ENCODE data around the gene NPIPA1. TPM values are rescaled to one million over a fixed set of nuclear protein-coding genes. Genes with fewer than 3 reads are reported as not detected.
A peak's percentile ranks its signal among the peaks of the same experiment; 100 is the strongest.
"Not testable (repeated sequence)": the region's sequence is repeated elsewhere in the genome, so short reads cannot be mapped to it uniquely, and the experiment has no call there.

NPIPA1 gene
- 88.0 TPM for polyA plus RNA-seq (2013, experiment 1 of 2; ENCODE audit: insufficient read length)
- polyA plus RNA-seq (2013, experiment 2 of 2; ENCODE audit: insufficient read length): 92.2 TPM

DNA sequence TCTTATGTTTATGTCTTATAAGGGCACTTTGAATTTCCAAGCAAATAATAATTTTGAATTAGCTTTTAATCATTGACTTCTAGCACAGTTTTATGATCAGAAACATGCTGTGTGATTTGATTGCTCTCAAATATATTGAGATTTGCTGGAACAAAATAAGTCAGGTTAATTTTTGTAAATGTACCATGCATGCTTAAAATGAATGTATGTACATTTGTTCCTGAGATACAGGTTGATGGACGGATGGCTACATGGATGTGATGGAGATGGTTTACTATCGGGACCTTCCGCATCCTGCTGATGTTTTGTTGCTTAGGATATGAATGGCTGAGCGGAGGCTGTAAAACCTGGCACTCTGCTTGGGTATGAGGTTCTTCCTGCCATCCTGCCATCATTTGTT is at the start of gene NPIPA1:
TSS of gene NPIPA1 (plus strand) at position 301 of the 400 bp plus-strand sequence. CDS start at position 301, 0 bp downstream.
- DNase-seq: not testable (repeated sequence)

DNA sequence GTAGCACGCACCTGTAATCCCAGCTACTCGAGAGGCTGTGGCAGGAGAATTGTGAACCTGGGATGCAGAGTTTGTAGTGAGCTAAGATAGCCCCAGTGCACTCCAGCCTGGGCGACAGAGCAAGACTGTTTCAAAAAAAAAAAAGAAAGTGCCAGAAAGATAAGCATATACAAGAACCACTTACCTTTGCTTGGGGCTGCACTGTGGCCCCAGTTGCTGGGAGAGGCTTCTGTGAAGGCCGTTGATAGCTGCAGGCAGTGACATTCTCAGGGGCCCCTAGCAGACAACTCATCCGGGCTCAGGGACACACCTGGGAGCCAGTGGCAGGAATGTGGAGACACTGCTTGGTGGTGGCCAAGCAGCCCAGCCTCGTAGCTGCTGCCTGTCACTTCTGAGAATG is 45.1 kb upstream of the NPIPA1 start:
- not testable (repeated sequence) for DNase-seq

DNA sequence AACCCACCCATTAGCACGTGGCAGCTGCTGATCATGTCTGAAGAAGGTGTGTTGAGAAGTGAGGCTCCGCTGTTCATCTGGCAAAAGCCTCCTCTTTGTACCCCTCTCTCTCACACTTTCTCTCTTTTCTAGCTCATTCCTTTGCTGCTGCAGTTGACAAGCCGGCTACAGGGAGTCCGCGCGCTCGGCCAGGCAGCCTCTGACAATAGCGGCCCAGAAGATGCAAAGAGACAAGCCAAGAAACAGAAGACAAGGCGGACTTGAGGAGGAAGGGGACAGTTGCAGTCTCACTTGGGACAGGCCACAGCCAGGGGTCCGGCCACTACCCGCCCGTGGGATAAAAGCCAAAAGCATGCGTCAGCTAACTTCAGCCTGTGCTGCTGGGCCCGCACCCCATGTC is 41.9 kb upstream of the NPIPA1 start:
- DNase-seq: not testable (repeated sequence)

DNA sequence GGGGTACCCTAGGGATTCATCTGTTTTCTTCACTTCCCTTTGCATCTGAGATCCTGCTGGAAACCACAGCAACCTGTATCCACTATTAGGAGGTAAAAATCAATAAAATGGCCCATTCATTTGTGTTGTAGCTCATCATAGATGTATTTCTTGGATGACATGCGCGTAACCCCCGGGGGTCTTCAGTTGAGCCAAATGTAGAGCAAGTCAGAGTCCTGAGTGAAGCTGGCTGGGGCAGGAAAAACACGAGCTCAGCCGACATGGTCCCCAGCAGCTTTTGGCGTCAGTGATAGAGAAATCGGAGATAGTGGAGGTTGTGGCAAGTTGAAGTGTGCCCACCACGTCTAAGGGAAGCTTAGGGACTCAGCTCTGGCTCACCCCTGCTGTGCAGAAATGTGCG is 41.2 kb upstream of the NPIPA1 start:
- not testable (repeated sequence) for DNase-seq

DNA sequence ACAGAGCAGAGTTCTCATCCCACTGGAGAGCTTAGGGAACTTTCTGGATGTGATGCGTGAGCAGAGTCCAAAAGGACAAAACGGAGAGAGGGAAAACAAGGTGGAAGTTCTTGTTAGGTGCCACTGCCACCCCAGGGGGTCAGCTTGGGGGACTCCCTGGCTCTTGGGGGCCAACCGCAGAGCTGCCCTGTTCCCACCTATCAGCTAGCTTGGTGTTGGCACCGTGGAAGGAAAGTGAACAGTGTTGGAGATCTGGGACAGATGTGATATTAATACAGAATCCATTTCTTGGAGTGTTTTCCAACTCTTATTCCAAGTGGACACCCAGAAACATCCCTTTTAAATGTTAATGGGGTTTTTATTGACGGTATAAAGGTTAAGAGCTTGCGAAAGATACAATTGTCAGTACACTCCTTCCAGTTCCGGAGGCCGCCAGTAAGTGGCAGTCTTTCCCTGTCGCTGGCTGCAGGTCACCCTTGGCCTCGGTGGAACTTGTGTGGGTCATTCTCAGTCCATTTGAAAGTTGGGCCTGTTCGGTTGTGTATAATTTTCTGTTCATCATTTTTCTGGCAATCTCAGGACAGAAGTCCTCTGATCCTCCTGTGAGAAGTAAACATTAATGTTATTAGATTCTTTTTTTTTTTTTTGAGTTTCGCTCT is 40.1 kb upstream of the NPIPA1 start:
- not testable (repeated sequence) for DNase-seq

DNA sequence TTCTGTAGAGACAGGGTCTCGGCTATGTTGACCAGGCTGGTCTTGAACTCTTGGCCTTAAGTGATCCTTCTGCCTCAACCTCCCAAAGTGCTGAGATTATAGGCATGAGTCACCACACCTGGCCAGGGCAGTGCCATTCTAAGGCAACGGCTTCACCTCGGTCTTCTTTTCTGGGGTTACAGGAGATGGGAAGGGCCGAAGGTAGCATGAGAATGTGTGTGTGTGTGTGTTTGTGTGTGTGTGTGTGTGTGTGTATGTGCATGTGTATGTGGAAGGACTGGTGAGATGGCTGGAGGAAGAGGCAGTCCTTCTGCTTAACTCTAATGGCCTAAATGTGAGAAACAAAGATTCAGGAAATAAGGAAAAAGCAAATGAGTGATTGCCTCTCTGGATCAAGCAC is 39.1 kb upstream of the NPIPA1 start:
- DNase-seq: peak; percentile 0

DNA sequence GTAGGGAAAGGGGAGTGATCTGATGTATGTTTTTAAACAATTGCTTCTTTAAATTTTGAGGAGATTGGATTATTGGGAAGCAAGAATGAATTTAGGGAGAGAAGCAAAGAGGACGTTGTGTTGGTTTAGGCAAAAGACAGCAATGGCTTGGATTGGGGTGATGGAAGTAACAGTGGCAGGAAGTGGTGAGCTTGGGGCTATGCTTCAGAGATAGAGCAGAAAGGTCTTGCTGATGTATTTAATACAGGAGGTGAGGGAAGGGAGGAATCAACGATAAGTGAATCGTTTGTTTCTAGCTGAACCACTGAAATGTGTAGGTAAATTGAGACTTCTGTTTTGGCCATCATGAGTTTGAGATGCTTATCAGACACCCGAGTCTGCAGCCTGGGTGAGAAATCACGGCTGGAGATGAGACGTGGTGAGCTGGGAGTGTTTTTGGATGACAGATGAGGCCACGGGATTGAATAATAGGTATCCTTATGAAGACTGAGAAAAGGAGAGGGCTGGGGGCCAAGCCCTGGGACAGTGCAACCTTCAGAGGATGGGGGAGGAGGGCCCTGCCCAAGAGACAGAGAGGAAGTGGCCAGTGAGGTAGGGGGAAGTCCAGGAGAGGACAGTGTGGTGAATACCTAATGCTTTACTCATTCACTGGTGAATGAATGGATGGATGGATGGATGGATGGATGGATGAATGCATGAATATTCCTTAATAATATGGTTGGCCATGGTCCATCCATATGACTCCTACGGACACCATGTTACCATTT is 33.9 kb upstream of the NPIPA1 start:
- DNase-seq: peak; percentile 64

DNA sequence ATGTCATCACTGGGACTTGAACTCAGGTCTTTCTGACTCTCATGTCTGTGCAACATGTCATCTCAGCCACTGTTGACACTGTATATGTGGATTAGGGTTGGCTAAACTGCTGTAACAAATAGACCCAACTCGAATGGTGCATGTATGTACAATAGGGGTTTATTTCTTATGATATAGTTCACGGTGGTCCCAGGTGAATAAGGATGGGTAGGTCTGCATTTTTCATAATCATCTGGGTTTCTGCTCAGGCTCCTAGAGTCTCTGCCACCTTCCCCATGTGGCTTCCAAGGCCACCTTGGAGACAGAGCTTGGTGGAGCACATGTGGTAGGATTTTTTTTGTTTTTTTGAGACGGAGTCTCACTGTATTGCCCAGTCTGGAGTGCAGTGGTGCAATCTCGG is 27.5 kb upstream of the NPIPA1 start:
- DNase-seq: not testable (repeated sequence)

DNA sequence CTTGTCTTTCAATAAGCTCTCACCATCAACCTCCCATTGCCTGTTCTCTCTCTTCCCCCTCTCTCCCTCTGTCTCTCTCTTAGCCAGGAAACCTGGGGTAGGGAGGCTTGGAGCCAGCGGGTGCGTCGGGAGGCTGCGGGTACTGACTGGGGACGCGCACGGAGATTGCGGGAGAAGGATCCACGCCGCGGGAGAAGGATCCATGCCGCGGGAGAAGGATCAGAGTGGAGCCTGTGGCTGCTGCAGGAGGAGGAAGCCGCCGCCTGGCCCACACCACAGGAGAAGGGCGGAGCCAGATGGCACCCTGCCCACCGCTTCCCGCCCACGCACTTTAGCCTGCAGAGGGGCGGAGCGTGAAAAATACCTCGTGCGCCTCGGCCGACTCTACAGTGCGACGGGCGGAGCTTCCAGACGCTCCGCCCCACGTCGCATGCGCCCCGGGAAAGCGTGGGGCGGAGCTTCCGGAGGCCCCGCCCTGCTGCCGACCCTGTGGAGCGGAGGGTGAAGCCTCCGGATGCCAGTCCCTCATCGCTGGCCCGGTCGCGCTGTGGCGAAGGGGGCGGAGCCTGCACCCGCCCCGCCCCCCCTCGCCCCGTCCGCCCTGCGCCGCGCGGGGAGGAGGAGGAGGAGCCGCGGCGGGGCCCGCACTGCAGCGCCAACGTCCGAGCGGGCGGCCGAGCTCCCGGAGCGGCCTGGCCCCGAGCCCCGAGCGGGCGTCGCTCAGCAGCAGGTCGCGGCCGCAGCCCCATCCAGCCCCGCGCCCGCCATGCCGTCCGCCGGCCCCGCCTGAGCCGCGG is 26.2 kb upstream of the NPIPA1 start:
- not testable (repeated sequence) for DNase-seq

DNA sequence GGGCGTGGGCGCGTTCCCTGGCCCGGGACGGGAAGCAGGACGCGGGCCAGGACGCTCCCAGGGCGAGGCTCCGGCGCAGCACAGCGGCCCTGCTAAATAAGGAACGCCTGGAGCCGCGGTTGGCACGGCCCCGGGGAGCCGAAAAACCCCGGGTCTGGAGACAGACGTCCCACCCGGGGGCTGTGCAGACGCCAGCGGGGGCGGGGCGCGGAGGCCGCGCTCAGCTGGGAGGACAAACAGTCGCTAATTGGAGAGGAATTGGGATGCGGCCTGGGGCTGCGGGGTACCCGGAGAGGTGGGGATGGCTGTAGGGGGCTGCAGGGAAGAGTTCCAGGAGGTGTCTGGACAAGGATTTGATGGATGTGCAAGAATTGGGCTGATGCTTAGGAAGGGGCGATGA is 25.3 kb upstream of the NPIPA1 start:
- not testable (repeated sequence) for DNase-seq

DNA sequence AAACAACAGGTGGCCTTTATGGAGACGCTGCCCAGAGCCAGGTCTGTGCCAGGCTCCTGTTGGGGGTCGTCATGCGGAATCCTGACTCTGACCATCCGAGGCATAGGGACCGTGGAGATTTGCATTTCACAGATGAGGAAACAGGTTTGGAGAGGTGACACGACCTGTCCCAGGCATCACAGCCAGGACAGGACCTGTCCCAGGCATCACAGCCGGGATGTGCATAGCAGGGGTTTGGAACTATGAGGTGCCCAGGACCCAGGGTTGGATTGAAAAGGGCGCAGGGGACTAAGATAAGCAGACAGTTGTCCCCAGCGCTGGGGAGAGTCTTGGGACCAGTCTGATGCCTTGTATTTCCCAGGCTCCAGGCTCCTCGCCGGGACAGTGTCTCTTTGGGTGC is 24.7 kb upstream of the NPIPA1 start:
- not testable (repeated sequence) for DNase-seq

DNA sequence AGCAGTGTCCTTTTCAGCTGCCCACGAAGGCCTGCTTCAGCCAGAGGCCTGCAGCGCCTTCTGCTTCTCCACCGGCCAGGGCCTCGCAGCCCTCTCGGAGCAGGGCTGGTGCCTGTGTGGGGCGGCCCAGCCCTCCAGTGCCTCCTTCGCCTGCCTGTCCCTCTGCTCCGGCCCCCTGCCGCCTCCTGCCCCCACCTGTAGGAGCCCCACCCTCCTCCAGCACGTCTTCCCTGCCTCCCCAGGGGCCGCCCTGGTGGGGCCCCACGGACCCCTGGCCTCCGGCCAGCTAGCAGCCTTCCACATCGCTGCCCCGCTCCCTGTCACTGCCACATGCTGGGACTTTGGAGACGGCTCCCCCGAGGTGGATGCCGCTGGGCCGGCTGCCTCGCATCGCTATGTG is 18.7 kb upstream of the NPIPA1 start:
- DNase-seq: peak; percentile 0

DNA sequence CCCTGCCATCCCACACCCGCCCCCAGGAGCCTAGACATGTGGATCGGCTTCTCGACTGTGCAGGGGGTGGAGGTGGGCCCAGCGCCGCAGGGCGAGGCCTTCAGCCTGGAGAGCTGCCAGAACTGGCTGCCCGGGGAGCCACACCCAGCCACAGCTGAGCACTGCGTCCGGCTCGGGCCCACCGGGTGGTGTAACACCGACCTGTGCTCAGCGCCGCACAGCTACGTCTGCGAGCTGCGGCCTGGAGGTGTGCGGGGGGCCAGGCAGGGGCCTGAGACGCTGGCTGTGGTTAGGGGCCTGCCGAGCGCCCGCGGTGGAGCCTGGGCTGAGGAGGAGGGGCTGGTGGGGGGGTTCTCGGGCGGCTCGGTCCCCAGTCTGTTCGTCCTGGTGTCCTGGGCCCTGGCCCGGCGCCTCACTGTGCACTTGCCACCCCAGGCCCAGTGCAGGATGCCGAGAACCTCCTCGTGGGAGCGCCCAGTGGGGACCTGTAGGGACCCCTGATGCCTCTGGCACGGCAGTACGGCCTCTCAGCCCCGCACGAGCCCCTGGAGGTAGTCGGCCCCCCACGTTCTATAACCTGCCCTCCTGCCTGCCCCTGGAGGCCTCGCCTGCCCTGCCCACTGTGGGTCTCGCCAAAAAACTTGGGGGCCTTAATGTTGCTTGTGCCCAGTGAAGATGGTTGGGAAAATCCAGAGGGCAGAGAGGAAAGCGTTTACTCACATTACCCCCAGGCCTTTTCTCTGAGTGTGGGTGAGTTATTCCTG is 17.2 kb upstream of the NPIPA1 start:
- DNase-seq: not testable (repeated sequence)

DNA sequence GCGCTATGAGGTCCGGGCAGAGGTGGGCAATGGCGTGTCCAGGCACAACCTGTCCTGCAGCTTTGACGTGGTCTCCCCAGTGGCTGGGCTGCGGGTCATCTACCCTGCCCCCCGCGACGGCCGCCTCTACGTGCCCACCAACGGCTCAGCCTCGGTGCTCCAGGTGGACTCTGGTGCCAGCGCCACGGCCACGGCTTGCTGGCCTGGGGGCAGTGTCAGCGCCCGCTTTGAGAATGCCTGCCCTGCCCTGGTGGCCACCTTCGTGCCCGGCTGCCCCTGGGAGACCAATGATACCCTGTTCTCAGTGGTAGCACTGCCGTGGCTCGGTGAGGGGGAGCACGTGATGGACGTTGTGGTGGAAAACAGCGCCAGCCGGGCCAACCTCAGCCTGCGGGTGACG is 15.0 kb upstream of the NPIPA1 start:
- not testable (repeated sequence) for DNase-seq

DNA sequence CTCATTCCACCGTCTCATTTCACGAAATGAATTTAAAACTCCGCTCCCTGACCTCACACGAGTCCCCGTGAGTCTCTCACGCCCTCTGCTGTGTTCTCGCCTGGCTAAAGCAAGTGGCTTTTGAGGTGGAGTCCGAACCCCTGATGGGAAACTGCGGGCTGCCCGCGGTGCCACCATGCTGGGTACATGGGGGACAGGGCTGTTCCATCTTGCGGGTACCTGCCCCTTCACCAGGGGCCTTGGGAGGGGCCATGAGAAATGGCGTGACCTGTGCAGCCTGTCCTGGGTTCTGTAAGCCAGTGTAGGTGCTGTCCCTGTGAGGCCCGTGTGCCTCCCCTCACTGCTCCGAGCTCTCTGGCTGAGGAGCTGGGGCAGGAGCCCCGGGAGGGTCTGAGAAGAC is 14.3 kb upstream of the NPIPA1 start:
- DNase-seq: not testable (repeated sequence)

DNA sequence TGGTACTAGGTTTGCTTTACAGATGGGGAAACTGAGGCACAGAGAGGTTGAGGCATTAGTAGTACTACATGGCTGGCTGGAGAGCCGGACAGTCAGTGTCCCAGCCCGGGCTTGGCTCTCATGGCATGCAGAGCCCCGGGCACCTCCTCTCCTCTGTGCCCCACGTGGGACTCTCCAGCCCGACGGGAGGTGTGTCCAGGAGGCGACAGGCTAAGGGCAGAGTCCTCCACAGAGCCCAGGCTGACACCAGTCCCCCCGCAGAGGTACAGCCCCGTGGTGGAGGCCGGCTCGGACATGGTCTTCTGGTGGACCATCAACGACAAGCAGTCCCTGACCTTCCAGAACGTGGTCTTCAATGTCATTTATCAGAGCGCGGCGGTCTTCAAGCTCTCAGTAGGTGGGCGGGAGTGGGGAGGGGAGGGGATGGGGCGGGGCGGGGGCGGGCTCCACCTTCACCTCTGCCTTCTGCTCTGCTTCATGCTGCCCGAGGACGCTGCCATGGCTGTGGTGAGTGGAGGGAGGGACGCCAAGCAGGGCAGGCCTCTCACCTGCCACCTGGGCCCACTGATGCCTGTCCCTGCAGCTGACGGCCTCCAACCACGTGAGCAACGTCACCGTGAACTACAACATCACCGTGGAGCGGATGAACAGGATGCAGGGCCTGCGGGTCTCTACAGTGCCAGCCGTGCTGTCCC is 13.7 kb upstream of the NPIPA1 start:
- not testable (repeated sequence) for DNase-seq

DNA sequence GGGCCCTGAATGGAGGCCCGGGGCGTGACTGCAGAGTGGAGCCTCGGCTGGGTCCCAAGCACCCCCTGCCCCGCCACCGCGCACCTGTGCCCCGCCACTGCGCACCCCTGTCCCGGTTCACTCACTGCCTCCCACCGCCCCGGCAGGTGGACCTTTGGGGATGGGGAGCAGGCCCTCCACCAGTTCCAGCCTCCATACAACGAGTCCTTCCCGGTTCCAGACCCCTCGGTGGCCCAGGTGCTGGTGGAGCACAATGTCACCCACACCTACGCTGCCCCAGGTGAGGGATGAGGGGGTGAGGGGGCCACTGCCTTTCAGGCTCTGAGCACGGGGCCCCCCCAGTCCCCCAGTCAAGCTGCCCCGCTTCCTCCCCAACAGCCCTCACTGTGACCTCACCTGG is 12.9 kb upstream of the NPIPA1 start:
- not testable (repeated sequence) for DNase-seq

DNA sequence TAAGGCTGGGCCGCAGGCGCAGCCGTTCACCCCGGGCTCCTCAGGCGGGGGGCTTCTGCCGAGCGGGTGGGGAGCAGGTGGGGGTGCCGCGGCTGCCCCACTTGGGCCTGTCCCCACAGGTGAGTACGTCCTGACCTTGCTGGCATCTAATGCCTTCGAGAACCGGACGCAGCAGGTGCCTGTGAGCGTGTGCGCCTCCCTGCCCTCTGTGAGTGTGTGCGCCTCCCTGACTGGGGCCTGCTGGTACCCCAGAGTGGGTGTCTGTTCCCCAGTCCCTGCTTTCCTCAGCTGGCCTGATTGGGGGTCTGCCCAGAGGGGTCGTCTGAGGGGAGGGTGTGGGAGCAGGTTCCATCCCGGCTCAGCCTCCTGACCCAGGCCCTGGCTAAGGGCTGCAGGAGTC is 12.3 kb upstream of the NPIPA1 start:
- not testable (repeated sequence) for DNase-seq

DNA sequence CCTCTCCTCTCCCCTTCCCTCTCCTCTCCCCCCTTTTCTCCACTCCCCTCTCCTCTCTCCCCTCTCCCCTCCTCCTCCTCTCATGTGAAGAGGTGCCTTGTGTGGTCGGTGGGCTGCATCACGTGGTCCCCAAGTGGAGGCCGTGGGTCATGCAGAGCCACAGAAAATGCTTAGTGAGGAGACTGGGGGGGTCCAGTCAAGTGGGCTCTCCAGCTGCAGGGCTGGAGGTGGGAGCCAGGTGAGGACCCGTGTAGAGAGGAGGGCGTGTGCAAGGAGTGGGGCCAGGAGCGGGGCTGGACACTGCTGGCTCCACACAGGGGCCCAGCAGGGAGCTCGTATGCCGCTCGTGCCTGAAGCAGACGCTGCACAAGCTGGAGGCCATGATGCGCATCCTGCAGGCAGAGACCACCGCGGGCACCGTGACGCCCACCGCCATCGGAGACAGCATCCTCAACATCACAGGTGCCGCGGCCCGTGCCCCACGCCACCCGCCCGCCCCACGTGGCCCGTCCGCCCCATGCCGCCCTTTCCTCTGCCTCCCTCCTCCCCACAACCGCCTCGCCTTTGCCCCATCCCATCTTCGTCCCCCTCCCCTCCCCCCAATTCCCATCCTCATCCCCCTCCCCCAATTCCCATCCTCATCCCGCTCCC is 9.1 kb upstream of the NPIPA1 start:
- DNase-seq: peak; percentile 6

DNA sequence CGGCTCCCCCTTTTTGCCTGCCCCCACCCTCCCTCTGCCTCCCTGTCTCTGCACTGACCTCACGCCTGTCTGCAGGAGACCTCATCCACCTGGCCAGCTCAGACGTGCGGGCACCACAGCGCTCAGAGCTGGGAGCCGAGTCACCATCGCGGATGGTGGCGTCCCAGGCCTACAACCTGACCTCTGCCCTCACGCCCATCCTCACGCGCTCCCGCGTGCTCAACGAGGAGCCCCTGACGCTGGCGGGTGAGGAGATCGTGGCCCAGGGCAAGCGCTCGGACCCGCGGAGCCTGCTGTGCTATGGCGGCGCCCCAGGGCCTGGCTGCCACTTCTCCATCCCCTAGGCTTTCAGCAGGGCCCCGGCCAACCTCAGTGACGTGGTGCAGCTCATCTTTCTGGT is 8.1 kb upstream of the NPIPA1 start:
- DNase-seq: not testable (repeated sequence)

DNA sequence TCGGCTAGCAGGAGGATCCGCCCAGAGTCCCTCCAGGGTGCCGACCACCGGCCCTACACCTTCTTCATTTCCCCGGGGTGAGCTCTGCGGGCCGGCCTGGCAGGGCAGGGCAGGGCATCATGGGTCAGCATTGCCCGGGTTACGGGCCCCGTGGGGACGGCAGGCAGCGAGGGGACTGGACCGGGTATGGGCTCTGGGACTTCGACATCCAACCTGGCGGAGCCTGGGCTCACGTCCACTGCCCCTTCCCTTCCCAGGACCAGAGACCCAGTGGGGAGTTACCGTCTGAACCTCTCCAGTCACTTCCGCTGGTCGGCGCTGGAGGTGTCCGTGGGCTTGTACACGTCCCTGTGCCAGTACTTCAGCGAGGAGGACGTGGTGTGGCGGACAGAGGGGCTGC is 7.0 kb upstream of the NPIPA1 start:
- DNase-seq: not testable (repeated sequence)
